Measurements from ENCODE around the gene TRAPPC10. TPM values are rescaled to one million over a fixed set of nuclear protein-coding genes. Genes with fewer than 3 reads are reported as not detected.
A peak's percentile ranks its signal among the peaks of the same experiment; 100 is the strongest.

Gene TRAPPC10
- polyA plus RNA-seq (2012; rRNA removed): 17.5 and 18.9 TPM in 2 replicates
- polyA plus RNA-seq (2012; cell fraction: cytosol; rRNA removed): 12.4 and 14.8 TPM in 2 replicates
- polyA plus RNA-seq (2012; cell fraction: nucleus; rRNA removed): 42.6 and 53.7 TPM in 2 replicates

GRCh38 chr21:44011579-44012473 lies at the start of gene TRAPPC10:
TRAPPC10 (plus strand) TSS chr21:44012309; CDS start chr21:44012494, 185 bp downstream.
- peaks cover 56% of the 10 kb centered on the region for H3K79me2 ChIP-seq (ENCODE audit: insufficient read depth)
- ChIA-PET POLR2A (interaction anchor here (0.8 to 2.2 kb wide), 5 partner anchors 9 to 222 kb away, joined by 3 to 4 read pairs (median 3); partner anchors contain the start of gene RRP1), CTCF (interaction anchor here (0.6 to 1.3 kb wide), 3 partner anchors 9 to 37 kb away, joined by 3 to 4 read pairs (median 3); no protein-coding TSS in a partner anchor)
- peak within 1 kb of the TSS; percentile 97 for H3K9ac ChIP-seq
- peaks cover 37% of the 10 kb centered on the region for H4K20me1 ChIP-seq (ENCODE audit: insufficient read depth)
- no peaks in the 10 kb centered on the region for H3K9me2 ChIP-seq
- H3K27ac ChIP-seq (ENCODE audit: low read depth in 2 of 2, low read length in 1 of 2): peak within 1 kb of the TSS; percentile 82 to 88
- H3F3A ChIP-seq (replicated peaks; ENCODE audit: insufficient read depth): peaks cover 19% of the 10 kb centered on the region
- no peaks in the 10 kb centered on the region for H3K9me3 ChIP-seq
- peaks cover 15 to 20% of the 10 kb centered on the region in 2 experiments; a peak in 3 of 4 replicates for H3K4me1 ChIP-seq (ENCODE audit: control insufficient read depth in 1 of 2, insufficient read depth in 2 of 2, low read depth in 1 of 2, low read length in 1 of 2)
- H3K4me3 ChIP-seq (ENCODE audit: low read depth in 2 of 2, low read length in 1 of 2): peak within 1 kb of the TSS; percentile 73 to 92
- peak; percentile 96 for DNase-seq
- H3K36me3 ChIP-seq (replicated peaks in 1 of 2; ENCODE audit: control insufficient read depth in 1 of 2, insufficient read depth in 2 of 2, low read length in 1 of 2): no peaks in the 10 kb centered on the region
- H2AFZ ChIP-seq (ENCODE audit: low read depth): 0 out of 2 replicates have a peak within 1 kb of the TSS, but pooled peaks have one; percentile 30
- 0% methylated on average over 20 of the region's 107 CpGs for WGBS (ENCODE audit: low lambda C conversion rate)
- H3K27me3 ChIP-seq (ENCODE audit: insufficient read depth): no peaks in the 10 kb centered on the region
- H3K4me2 ChIP-seq: peak within 1 kb of the TSS; percentile 86
- TF ChIP-seq SIN3A (IDR thresholded peaks at IDR 0.05; ENCODE audit: borderline replicate concordance, low read depth, low read length) (peak; percentile 42; the same call in 1 of the 2 replicates), MEF2A (IDR thresholded peaks at IDR 0.05; ENCODE audit: borderline replicate concordance, low read depth) (no peak), CHD2 (IDR thresholded peaks at IDR 0.05; ENCODE audit: low read length, partially characterized antibody) (peak; percentile 50), RCOR1 (IDR thresholded peaks at IDR 0.05; ENCODE audit: low read length) (no peak), YY1 (IDR thresholded peaks at IDR 0.05; ENCODE audit: low read depth) (peak; percentile 32; the same call in 1 of the 2 replicates), RFX5 (IDR thresholded peaks at IDR 0.05; ENCODE audit: low read length) (no peak), NRF1 (IDR thresholded peaks at IDR 0.05; ENCODE audit: low read depth, low read length) (peak; percentile 34; the same call in 1 of the 2 replicates), TEAD4 (IDR thresholded peaks at IDR 0.05; ENCODE audit: borderline replicate concordance, insufficient read depth) (no peak), SMC3 (IDR thresholded peaks at IDR 0.05; ENCODE audit: low read depth, low read length) (no peak), MXI1 (IDR thresholded peaks at IDR 0.05; ENCODE audit: low read depth, low read length) (peak; percentile 65; the same call in 1 of the 2 replicates), PBX3 (IDR thresholded peaks at IDR 0.05) (peak; percentile 43; the same call in 1 of the 2 replicates), NFIC (IDR thresholded peaks at IDR 0.05; ENCODE audit: borderline replicate concordance) (no peak), REST (IDR thresholded peaks at IDR 0.05; ENCODE audit: low read depth, low read length) (no peak), MAX (IDR thresholded peaks at IDR 0.05; ENCODE audit: low read depth) (peak; percentile 86), USF2 (IDR thresholded peaks at IDR 0.05; ENCODE audit: borderline replicate concordance, low read depth, low read length) (no peak), FOXM1 (IDR thresholded peaks at IDR 0.05; ENCODE audit: low read depth) (no peak), ELF1 (IDR thresholded peaks at IDR 0.05) (peak; percentile 85), TCF12 (IDR thresholded peaks at IDR 0.05) (no peak), FOSL2 (IDR thresholded peaks at IDR 0.05; ENCODE audit: borderline replicate concordance, low read depth) (no peak), CTCF (IDR thresholded peaks at IDR 0.05) (no peak), POLR2AphosphoS5 (IDR thresholded peaks at IDR 0.05; ENCODE audit: low read depth, low read length) (peak; percentile 84), IRF3 (IDR thresholded peaks at IDR 0.05; ENCODE audit: low read depth, low read length) (no peak), GATA2 (CRISPR knock-in tag; IDR thresholded peaks at IDR 0.05) (no peak)
